ENCODE measurements around the gene ELF5. TPM values are rescaled to one million over a fixed set of nuclear protein-coding genes. Genes with fewer than 3 reads are reported as not detected.

The ELF5 gene
- total and polyA plus RNA-seq, 2 of the 13 experiments (the other 11 are each of a cell fraction or from before 2014, with no cell fraction given): 0.51 to 2.6 TPM

GRCh38 chr11:34475656-34476055, 37.9 kb downstream of the ELF5 start (continued):
- TF ChIP-seq ZNF101 (CRISPR knock-in tag; IDR thresholded peaks at IDR 0.05; ENCODE audit: borderline replicate concordance, low read depth) (no peak), HBP1 (CRISPR knock-in tag; IDR thresholded peaks at IDR 0.05; ENCODE audit: low read depth) (no peak), AGO2 (optimal IDR thresholded peaks at IDR 0.05; ENCODE audit: low read depth, low read length) (no peak), ZNF276 (CRISPR knock-in tag; IDR thresholded peaks at IDR 0.05; ENCODE audit: low read depth) (no peak), ZNF512B (CRISPR knock-in tag; IDR thresholded peaks at IDR 0.05; ENCODE audit: borderline replicate concordance) (no peak), JUN (CRISPR knock-in tag; IDR thresholded peaks at IDR 0.05) (no peak)

Data from HepG2 (cell line).